GM12878 (cell line): ENCODE measurements around the gene MAP3K21. TPM values are rescaled to one million over a fixed set of nuclear protein-coding genes. Genes with fewer than 3 reads are reported as not detected.

ENCODE experiments used
- ATAC-seq: fragments of 200-7000 bp; cut with Tn5 transposase; 3 replicates; pipeline ENCODE4 v1.9.1; 2020; ENCODE audit warnings: mild to moderate bottlenecking, moderate library complexity
- BruUV-seq: library from RNA; stranded (reverse); fragments of 400-500 nt; replicated peaks from 2 replicates; lab custom pipeline; 2021; lab: Mats Ljungman, UMichigan
- CTCF ChIA-PET: fragments of 300-600 bp; sonication (Branson Sonifier 250); formaldehyde crosslinking; extraction: SDS; loops from one replicate; lab custom pipeline; 2021; ENCODE audit warnings: inconsistent platforms; lab: Yijun Ruan, JAX
- POLR2A ChIA-PET: fragments of 350-600 bp; formaldehyde crosslinking; extraction: SDS; loops from one replicate; lab custom pipeline; 2021; ENCODE audit warnings: inconsistent platforms; lab: Charles Lee
- RAD21 ChIA-PET: fragments of 300-600 bp; sonication (Branson Sonifier 250); formaldehyde crosslinking; loops from one replicate; lab custom pipeline; 2023; ENCODE audit warnings: antibody characterized with exemption; ENCODE audit not compliant: unreplicated experiment; lab: Charles Lee
- SMC1A ChIA-PET: fragments of 300-600 bp; sonication (Branson Sonifier 250); formaldehyde crosslinking; loops from one replicate; lab custom pipeline; 2023; ENCODE audit not compliant: unreplicated experiment, uncharacterized antibody; lab: Charles Lee
- DNase-seq: peaks from one replicate; pipeline ENCODE4 v3.0.0-alpha.2; 2011; ENCODE audit warnings: low read depth, low spot score
- FAIRE-seq: peaks from 3 replicates; lab custom pipeline; 2011; peaks lifted over from hg19 to GRCh38; lab: Jason Lieb, UNC
- H2AFZ ChIP-seq: 2 replicates; pipeline ENCODE4 v1.6.0; 2011; ENCODE audit warnings: low read depth, low read length, control low read depth; ENCODE audit not compliant: control insufficient read depth
- H3K27ac ChIP-seq: 2 replicates; pipeline ENCODE4 v1.5.1; 2011; ENCODE audit warnings: control low read depth; ENCODE audit not compliant: control insufficient read depth, insufficient read depth
- H3K27me3 ChIP-seq, 2 experiments: replicated peaks in 1 of 2; 2 replicates each; pipeline versions ENCODE4 v1.6.0 to v1.6.1; 2011; ENCODE audit warnings: low read length in 1 of 2; ENCODE audit not compliant: control insufficient read depth in 2 of 2, insufficient read depth in 2 of 2
- H3K36me3 ChIP-seq, 2 experiments: 2 replicates each; pipeline ENCODE4 v1.5.1; 2011; ENCODE audit warnings: low read length in 1 of 2; ENCODE audit not compliant: control insufficient read depth in 2 of 2, insufficient read depth in 2 of 2
- H3K4me1 ChIP-seq: 2 replicates; pipeline ENCODE4 v1.6.1; 2011; ENCODE audit warnings: mild to moderate bottlenecking, low read length, moderate library complexity, mixed read lengths; ENCODE audit not compliant: control insufficient read depth, insufficient read depth
- H3K4me2 ChIP-seq: 2 replicates; pipeline ENCODE4 v1.6.0; 2011; ENCODE audit warnings: control low read depth; ENCODE audit not compliant: control insufficient read depth, insufficient read depth
- H3K4me3 ChIP-seq: fragments of 200-600 bp; sonication (generic); 2 replicates; pipeline ENCODE4 v1.5.1; 2016
- H3K79me2 ChIP-seq: 2 replicates; pipeline ENCODE4 v1.6.0; 2011; ENCODE audit warnings: low read length; ENCODE audit not compliant: control insufficient read depth, insufficient read depth
- H3K9ac ChIP-seq: 2 replicates; pipeline ENCODE4 v1.8.0; 2011; ENCODE audit warnings: low read length, control low read depth, mixed read lengths; ENCODE audit not compliant: control insufficient read depth, insufficient read depth
- H3K9me3 ChIP-seq: replicated peaks from 3 replicates; pipeline ENCODE4 v1.5.1; 2011; ENCODE audit warnings: mild to moderate bottlenecking, low read length; ENCODE audit not compliant: control insufficient read depth, insufficient read depth
- H4K20me1 ChIP-seq: 2 replicates; pipeline ENCODE4 v1.6.0; 2011; ENCODE audit not compliant: control insufficient read depth, insufficient read depth
- ATF7 ChIP-seq: fragments of 450-650 bp; IDR thresholded peaks from 2 replicates; pipeline ENCODE4 v1.6.1; 2016; ENCODE audit warnings: low read depth, mild to moderate bottlenecking
- BHLHE40 ChIP-seq, 2 experiments: fragments of 450-650 bp in 1 of 2; IDR thresholded peaks; 2 replicates each; pipeline ENCODE4 v1.6.1; 2011 to 2017; ENCODE audit warnings: low read depth in 2 of 2, borderline replicate concordance in 1 of 2, improper control_type of control experiment in 1 of 2, low read length in 1 of 2, mild to moderate bottlenecking in 1 of 2
- CEBPZ ChIP-seq: fragments of 150-350 bp; IDR thresholded peaks from 2 replicates; pipeline ENCODE4 v1.6.1; 2016; ENCODE audit warnings: low read depth, low read length
- MEF2B ChIP-seq: fragments of 450-650 bp; IDR thresholded peaks from 2 replicates; pipeline ENCODE4 v1.6.1; 2018; ENCODE audit warnings: mild to moderate bottlenecking, moderate library complexity; ENCODE audit not compliant: partially characterized antibody, poor library complexity, severe bottlenecking
- NFIC ChIP-seq: IDR thresholded peaks from 2 replicates; pipeline ENCODE4 v1.6.1; 2012; ENCODE audit warnings: low read depth, mild to moderate bottlenecking, inconsistent platforms, low read length, moderate library complexity
- PAX5 ChIP-seq: IDR thresholded peaks from 2 replicates; pipeline ENCODE4 v1.6.1; 2011; ENCODE audit warnings: low read depth, low read length, borderline replicate concordance
- RUNX3 ChIP-seq: IDR thresholded peaks from 2 replicates; pipeline ENCODE4 v1.6.1; 2012; ENCODE audit warnings: low read length, inconsistent platforms
- SIN3A ChIP-seq: IDR thresholded peaks from 2 replicates; pipeline ENCODE4 v1.6.1; 2012; ENCODE audit warnings: low read depth, low read length, improper control_type of control experiment
- SMAD5 ChIP-seq: IDR thresholded peaks from 2 replicates; pipeline ENCODE4 v1.6.1; 2016; ENCODE audit warnings: antibody characterized with exemption, low read depth
- USF1 ChIP-seq: IDR thresholded peaks from 2 replicates; pipeline ENCODE4 v1.6.1; 2011; ENCODE audit warnings: borderline replicate concordance, low read depth, mild to moderate bottlenecking, moderate library complexity, mixed read lengths, low read length; ENCODE audit not compliant: insufficient read depth; ENCODE audit errors: extremely low read length
- YY1 ChIP-seq: IDR thresholded peaks from 2 replicates; pipeline ENCODE4 v1.6.1; 2011; ENCODE audit warnings: low read depth, mild to moderate bottlenecking, low read length
- ZBED1 ChIP-seq: IDR thresholded peaks from 2 replicates; pipeline ENCODE4 v1.6.1; 2016; ENCODE audit warnings: borderline replicate concordance
- ZNF207 ChIP-seq: fragments of 450-650 bp; IDR thresholded peaks from 2 replicates; pipeline ENCODE4 v1.6.1; 2014; ENCODE audit warnings: antibody characterized with exemption, mild to moderate bottlenecking, borderline replicate concordance
- WGBS: methylation state at CpG from one replicate; pipeline ENCODE4 v1.1.6; 2016; ENCODE audit warnings: low lambda C conversion rate; ENCODE audit not compliant: insufficient replicate concordance, insufficient coverage; ENCODE audit errors: missing lambda C conversion rate; 5-methylcytosine and 5-hydroxymethylcytosine counted together
- in situ Hi-C: fragments of 300-500 bp; cut with MboI; formaldehyde crosslinking; loops from 9 replicates; pipeline ENCODE4 v1.14.3; 2018; ENCODE audit warnings: mixed read lengths
- intact Hi-C: fragments of 100-400 bp; cut with micrococcal nuclease; formaldehyde crosslinking; loops from one replicate; pipeline ENCODE4 v1.14.2; 2022; ENCODE audit not compliant: unreplicated experiment
- polyA plus RNA-seq, 11 experiments: library from polyadenylated mRNA; depleted of rRNA in 4 of 11; unstranded in 6 of 11; stranded (reverse) in 5 of 11; fragments of >200 nt; fragmentation: Nextera tagmentation in 4 of 11; fragmentation: Illumina TruSeq in 1 of 11; extraction: Ambion mirVana in 4 of 11; extraction: Trizol in 1 of 11; gene quantifications; 1 replicate in 1 of 11; 2 replicates in 10 of 11; pipeline versions ENCODE4 v1.2.1 to v1.2.3, GENCODE V29; 2011 to 2016; ENCODE audit warnings: inconsistent platforms in 2 of 11, missing spikeins in 2 of 11, low read depth in 1 of 11
- total RNA-seq, 4 experiments: library from RNA; depleted of rRNA in 3 of 4; stranded (reverse); fragments of >200 nt in 3 of 4; fragmentation: Illumina TruSeq in 1 of 4; extraction: Trizol in 1 of 4; gene quantifications; 2 replicates each; pipeline versions ENCODE4 v1.2.1 to v1.2.3, GENCODE V29; 2013 to 2021
- TF ChIP-seq, protein P1 (sequence below): fragments of 450-650 bp; IDR thresholded peaks from 2 replicates; pipeline ENCODE4 v1.6.1; 2018; ENCODE audit warnings: borderline replicate concordance, mild to moderate bottlenecking; ENCODE audit not compliant: partially characterized antibody

MAP3K21 gene
- total and polyA plus RNA-seq, 10 of the 15 experiments (the other 5 are each of a cell fraction or from before 2014, with no cell fraction given): 0.02 to 0.21 (median 0.09) TPM; not detected in 1

DNA sequence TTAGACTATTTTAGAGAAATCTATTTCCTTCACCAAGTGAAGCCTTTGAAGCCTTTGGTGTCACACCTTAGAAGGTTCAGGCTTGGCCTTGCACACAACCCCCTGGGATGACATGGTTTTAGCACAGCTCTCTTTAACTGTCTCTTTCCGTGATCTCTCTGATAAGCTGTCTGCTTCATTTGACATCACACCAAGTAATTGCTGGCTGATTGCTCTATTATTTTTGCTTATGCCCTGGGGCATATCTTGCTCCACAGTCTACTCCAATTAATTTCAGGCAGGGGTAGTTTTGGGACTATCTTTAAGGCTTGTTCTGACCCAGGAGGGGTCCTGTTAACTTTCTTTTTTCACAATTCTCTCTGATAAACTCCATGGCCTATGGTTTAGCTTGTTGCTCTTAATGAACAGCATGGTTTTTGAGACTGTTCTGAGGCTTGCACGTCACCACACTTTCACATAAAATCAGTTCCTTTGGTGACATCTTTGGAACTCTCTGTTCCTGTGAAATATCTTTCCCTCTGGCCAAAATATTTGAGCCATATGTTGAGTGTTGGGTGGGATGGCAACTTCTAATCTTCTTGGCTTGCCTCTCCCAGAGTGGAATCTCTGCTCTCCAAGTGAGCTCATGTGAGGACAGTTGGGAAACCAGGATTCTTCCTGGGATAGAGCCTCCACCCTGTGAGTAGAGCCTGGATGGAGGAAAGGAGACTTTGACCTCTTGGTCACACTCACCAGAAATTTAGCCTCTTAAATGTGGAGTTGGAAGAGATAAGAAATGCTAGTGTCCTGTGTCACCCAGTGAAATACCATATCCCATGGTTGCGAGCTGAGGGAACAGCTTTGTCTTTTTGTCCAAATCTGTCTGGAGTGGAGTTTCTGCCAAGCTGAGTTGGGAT is 63.6 kb downstream of the MAP3K21 start:
- no peak for TF ChIP-seq SMAD5
- no peak for TF ChIP-seq RUNX3
- no peak for TF ChIP-seq ZBED1
- TF ChIP-seq ATF7: no peak
- TF ChIP-seq PAX5: no peak
- TF ChIP-seq USF1: no peak
- no peak for TF ChIP-seq SIN3A
- no peak for TF ChIP-seq CEBPZ
- TF ChIP-seq YY1: no peak
- TF ChIP-seq BHLHE40 (IDR thresholded peaks at IDR 0.05; ENCODE audit: borderline replicate concordance in 1 of 2, low read depth in 2 of 2, low read length in 1 of 2): no peak
- TF ChIP-seq MEF2B: no peak
- TF ChIP-seq, protein P1, sequence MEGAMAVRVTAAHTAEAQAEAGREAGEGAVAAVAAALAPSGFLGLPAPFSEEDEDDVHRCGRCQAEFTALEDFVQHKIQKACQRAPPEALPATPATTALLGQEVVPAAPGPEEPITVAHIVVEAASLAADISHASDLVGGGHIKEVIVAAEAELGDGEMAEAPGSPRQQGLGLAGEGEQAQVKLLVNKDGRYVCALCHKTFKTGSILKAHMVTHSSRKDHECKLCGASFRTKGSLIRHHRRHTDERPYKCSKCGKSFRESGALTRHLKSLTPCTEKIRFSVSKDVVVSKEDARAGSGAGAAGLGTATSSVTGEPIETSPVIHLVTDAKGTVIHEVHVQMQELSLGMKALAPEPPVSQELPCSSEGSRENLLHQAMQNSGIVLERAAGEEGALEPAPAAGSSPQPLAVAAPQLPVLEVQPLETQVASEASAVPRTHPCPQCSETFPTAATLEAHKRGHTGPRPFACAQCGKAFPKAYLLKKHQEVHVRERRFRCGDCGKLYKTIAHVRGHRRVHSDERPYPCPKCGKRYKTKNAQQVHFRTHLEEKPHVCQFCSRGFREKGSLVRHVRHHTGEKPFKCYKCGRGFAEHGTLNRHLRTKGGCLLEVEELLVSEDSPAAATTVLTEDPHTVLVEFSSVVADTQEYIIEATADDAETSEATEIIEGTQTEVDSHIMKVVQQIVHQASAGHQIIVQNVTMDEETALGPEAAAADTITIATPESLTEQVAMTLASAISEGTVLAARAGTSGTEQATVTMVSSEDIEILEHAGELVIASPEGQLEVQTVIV: no peak
- no peak for TF ChIP-seq ZNF207
- no peak for TF ChIP-seq NFIC

More for the DNA sequence above, 63.6 kb downstream of the MAP3K21 start:
- Histone ChIP-seq H4K20me1 (no peaks in the 10 kb centered on the region), H3K27ac (no peak overlapping the region), H3K79me2 (no peaks in the 10 kb centered on the region), H3K27me3 (peaks cover 0 to 2% of the 10 kb centered on the region in 2 experiments; a peak in 1 of 4 replicates), H3K36me3 (no peaks in the 10 kb centered on the region), H3K9ac (no peak overlapping the region), H3K9me3 (no peaks in the 10 kb centered on the region), H3K4me2 (no peak overlapping the region), H3K4me1 (no peaks in the 10 kb centered on the region), H2AFZ (no peak overlapping the region), H3K4me3 (no peak overlapping the region)
- in situ Hi-C loops (loop anchor here (5.0 kb wide), 1 partner anchor 676 kb away; no protein-coding TSS in a partner anchor), intact Hi-C loops (no loop called here)
- ChIA-PET SMC1A (interaction anchor here (0.8 to 3.2 kb wide), 4 partner anchors 27 to 675 kb away, joined by 3 to 19 read pairs (median 3); no protein-coding TSS in a partner anchor), CTCF (interaction anchor here (0.5 to 2.6 kb wide), 7 partner anchors 13 to 677 kb away, joined by 3 to 16 read pairs (median 5); no protein-coding TSS in a partner anchor), POLR2A (no interaction called here), RAD21 (interaction anchor here (1.4 to 1.7 kb wide), 2 partner anchors 50 to 675 kb away, joined by 6 to 10 read pairs; no protein-coding TSS in a partner anchor)
- FAIRE-seq (no peak), ATAC-seq (no peak), DNase-seq (no peak)
- WGBS: 28% methylated on average over 3 of the region's 3 CpGs
- BruUV-seq: no TSS peak
